Cerebellar nuclear complex (tissue), 1 donor: ENCODE data around the gene C10orf71.

Source experiments
- DNase-seq, 2 experiments: peaks; one replicate each; lab custom pipeline; 2025; lab: John Stamatoyannopoulos, UW

Gene C10orf71, protein sequence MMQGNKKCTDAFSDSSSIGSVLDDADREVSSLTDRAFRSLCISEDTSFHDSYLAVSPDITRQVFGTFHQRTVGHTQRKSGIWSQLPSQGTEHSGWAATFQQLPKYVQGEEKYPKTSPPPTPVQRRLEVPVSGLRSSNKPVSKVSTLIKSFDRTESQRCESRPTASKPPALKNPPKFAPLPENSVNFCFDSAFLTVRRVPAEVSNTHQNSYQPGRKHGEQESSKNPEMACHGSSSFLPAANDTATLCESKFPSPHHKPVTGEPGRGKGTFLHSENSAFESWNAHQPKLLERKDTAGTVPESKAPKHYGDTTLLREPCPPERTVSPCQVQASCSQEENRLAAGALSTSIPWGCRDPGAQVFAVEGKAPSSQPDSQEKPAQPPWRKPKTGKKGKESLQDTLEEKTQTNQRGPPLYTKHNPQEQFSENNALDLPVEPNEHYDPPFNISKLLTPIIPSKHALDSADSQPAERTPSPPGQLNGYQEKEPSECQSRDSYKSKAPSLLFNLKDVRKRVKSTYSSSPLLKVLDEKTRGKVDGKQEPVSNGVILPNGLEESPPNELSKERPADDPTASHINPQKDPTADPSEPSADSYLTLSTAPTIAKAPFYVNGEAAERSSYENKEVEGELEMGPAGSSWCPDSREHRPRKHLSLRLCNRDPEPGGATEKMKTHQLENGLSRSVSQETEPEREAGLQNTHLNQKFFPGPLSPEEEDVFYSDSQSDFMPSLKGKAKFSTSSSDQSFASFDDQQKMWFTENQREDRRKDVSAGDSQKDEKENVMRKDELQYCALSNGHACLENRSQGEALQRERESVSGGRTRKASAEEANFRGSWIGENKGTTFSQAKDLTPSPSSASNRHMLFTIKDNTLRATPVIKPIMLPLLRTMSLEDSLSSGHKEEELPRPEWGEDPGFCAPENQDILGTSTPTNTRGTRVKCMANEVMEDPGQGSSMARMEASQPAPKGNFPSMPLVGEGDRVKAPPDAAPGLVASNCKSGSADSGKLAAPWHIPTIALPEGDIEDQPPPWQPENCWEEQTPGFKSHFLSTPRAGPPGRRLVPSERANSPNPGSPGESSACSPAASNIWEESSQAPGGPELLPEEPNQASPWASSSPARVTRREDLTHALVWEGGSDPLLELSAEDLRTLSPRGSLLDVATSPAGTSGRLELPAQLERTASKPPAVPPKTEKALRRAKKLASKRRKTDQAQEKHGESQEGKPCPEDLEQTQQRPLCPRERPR (N-terminal part only)

DNA sequence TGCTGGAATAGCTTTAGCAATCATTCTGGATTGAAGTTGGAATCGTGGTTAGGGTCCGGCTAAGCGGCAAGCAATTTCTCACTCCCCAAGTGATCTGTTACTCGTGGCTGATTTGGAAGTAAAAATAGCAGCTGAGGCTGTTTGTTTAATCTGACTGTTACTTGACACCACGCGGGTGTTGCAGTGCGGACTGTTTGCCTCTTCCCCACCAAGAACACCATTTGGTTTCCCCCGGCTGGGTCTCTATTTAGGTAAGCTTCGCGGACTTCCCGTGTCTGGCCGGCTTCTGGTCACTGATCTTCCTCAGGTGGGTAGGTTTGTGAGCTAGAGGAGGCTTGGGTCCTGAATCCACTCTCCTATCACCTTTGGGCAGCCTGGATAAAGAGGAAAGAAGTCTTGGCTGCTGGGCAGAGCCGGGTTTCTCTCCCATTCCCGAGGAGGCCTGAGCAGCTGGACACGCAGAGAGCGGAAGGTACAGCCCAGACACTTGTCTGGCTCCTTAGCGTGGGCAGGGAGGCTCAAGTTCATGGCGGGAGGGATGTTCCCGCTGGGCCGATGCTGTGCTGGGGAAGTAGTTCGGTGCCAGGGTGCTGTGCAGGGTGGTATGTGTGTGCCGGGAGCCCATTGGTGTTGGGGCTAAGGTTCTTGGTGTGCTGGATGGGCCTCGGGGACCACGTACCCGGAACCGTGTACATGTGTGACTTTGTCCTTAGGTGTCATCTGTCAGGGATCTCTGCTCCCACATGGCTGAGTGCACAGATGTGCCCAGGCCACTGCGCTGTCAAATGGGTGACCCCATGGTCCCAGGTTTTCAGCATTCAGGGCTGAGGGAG, at the start of gene C10orf71:
TSS of gene C10orf71 (plus strand) at position 188 of the 833 bp plus-strand sequence. CDS start 23,376 bp downstream, outside the sequence.
- no peak for DNase-seq

DNA sequence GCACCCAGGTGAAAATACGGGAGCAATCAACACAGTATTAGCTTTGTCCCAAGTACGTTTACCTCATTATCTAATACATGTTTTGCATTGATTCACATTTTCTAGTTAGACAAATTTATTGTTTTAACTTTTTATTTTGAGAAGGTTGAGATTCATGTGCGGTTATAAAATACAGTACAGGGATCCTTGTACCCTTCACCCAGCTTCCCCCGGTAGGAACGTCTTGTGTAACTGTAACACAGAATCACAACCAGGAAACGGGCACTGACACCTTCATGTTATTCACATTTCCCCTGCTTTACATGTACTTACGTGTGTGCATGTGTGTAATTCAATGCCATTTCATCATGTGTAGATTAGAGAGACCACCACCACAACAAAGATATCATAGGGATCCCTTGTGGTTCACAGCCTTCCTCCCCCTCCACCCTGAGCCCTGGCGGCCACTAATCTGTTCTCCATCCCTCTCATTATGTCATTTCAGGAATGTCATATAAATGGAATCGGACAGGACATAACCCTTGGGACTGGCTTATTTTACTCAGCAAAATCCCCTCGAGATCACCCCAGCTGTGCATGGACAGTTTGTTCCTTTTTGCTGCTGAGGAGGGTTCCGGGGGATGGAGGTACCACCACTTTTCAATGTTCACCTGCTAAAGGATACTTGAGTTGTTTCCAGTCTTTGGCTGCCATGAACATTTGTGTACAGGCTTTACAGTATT, 46.5 kb upstream of the C10orf71 start:
- no peak for DNase-seq

DNA sequence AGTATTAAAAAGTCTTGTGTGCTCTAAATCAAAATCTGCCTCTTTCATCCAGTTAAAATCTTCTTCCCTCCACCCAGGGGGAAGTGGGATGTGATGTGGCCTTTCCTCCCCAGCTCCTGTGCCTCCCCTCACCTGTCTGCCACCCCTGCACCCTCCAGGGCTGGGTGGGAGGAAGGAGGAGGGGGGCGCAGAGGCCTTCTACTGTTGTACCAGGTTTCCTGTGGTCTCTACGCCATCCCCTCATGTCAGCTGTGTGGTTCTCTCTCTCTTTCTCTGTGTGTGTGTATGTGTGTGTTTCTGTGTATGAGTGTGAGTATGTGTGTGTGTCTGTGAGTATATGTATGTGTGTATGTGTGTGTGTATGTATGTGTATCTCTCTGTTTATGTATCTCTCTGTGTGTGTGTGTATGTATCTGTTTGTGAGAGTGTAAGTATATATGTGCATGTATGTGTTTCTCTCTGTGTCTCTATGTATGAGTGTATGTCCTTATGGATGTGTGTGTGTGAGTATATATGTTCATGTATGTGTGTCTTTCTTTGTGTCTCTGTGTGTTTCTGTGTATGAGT, 45.5 kb upstream of the C10orf71 start:
- DNase-seq, result no peak

DNA sequence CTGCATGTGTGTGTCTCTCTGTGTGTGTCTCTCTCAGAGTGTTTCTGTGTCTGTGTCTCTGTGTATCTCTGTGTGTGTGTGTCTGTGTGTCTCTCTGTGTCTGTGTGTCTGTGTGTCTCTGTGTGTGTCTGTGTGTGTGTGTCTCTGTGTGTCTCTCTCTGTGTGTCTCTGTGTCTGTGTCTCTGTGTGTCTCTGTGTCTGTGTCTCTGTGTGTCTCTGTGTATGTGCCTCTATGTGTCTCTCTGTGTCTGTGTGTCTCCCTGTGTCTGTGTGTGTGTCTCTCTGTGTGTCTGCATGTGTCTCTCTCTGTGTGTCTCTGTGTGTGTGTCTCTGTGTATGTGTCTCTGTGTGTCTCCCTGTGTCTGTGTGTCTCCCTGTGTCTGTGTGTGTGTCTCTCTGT, 44.8 kb upstream of the C10orf71 start:
- DNase-seq, result no peak

DNA sequence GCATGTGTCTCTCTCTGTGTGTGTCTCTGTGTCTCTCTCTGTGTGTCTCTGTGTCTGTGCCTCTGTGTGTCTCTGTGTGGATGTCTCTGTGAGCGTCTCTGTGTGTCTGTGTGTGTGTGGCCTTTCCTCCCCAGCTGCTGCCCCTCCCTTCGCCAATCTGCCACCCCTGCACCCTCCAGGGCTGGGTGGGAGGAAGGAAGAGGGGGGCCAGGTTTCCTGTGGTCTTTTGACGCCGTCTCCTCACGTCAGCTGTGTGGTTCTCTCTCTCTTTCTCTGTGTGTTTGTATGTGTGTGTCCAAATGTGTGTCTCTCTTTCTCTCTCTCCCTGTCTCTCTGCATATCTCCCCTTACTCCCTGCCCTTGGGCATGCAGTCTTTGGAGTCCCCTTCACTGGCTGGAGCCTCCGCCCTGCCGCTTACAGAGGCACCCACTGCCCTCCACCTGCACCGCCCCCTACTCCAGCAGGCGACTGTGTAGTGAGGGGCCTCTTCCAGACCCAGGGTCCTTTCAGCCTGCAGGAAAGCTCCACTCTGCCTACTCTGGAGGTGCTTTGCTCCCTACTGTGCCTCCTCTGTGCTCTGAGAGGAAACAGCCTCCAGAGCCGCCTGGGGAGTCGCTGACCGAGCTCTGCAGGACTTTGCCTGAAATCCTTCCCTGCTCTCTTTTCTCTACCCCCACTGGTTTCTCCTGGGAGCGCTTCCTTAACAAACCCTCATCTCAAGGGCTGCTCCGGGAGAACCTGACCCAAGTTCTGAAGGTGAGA, 44.2 kb upstream of the C10orf71 start:
- no peak for DNase-seq

DNA sequence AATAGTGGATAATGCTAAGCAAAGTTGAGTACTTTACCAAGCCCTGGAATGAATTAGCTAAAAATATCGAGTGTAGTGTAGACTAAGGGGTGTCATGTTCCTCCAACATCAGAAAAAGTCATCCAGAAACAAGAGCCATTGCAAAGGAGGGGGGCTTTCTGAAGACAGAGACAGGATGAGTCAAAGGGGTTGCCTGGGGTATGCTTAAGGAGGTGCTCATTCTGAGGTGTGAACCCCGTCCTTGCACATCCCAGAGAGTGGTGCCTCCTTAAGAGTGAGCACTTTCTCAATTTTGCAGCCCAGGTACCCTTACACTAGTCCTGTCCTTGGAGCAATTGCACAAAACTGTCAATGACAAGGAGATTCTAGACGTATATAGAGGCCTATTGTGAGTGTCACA, 43.1 kb upstream of the C10orf71 start:
- DNase-seq, result no peak

DNA sequence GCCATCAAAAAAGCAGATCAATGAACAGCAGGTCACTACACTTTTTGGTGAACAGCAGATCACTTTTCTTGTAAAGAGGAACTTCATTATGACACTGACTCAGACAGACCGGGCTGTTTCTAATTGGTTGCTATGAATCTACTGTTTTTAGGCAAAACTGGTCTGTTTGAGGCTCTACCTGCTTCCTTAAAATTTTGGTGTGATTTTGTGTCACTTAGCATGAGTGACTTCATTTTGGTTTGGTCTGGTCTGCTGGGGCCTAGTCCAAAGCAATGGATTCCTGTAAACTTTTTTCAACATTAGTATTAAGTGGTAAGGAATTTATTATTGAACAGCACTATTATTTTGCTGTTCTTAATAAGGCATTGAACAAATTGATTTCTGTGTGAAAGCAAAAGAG, 41.8 kb upstream of the C10orf71 start:
- no peak for DNase-seq

DNA sequence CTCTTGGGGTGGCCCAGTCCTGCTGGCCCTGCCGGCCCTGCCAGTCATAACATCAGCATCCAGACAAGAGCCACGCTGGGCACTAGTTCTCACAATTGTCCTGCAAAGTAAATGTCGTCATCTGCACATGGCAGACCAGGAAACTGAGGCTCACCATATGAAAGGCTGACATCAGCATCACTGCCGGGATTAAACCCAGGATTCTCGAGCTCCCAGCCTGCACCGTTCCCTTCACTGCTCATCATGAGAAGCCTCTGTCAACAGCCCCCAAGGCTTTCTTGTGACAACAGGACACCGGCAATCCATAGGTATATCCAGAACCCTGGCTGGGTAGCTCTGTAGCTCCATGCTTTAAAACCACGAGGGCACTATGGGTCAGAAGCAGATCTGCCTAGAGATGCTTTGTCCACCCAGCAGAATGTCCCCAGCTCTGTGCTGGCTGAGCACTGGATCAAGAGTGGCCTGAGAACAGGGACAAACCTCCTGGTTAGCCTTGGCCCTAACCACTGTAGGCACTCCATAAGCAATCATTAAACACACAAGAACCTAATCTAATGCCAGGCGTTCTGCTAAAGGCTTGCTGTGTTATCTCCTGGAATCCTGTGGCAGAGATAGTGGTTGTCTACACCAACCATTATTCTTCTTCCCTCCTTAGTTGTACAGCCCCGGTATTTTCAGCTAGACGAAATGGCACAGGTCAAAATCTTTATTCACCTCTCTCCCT, 41.2 kb upstream of the C10orf71 start:
- no peak for DNase-seq

DNA sequence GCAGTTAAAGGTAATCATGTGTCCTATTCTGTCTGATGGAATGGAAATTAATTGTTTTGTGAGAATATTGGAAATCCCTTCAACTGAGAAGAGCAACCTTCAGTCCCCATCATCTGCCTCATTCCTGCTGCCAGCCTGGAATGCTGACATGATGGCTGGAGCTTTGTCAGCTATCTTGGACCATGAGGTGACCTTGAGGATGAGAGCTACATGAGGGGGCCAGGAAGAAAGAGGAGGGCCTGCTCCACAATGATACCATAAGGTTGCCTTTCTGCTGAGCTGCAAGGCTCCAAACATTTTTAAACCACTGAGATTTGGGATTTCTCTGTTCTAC, 40.7 kb upstream of the C10orf71 start:
- no peak for DNase-seq

DNA sequence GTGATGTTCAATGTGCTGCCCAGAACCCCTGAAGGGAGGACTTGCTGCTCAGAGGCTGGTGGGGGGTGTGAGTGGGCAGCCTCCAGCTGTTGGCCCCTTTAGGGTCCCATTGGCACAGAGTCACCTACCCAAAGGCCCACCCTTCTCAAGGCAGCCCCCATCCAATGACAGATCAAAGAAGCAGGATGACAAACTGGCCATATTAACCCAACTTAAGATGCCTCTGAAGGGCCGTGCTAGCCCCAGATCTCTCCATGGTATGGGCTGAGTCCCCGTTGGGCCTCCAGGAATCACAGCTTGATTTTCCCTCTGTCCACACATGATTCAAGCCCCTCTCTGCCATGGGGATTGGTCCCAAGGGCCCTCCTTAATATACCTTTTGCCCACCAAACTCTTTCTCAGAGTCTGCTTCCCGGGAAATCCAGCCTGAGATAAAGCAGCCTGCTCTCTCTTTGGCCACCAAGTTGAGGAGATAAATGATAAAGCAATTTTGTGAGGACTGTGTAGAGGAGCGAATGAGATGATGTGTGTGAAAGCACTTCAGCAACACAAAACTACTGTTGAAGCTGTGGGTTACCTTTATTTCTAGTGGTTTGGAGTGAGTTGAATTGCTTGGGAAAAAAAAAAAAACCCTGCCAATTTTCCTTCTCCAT, 38.2 kb upstream of the C10orf71 start:
- no peak for DNase-seq

DNA sequence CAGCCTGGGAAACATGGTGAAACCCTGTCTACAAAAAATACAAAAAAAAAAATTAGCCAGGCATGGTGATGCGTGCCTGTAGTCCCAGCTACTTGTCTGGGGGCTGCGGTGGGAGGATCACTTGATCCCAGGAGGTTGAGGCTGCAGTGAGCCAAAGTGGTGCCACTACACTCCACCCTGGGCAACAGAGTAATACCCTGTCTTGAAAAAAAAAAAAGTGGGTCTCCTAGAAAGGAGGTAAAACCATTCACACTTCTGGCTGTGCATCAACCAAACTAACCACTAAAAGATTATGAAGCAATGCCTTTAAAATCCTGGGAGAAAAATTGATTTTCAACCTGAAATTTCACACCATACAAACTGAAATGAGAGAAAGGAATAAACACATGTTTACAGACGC, 35.4 kb upstream of the C10orf71 start:
- no peak for DNase-seq

DNA sequence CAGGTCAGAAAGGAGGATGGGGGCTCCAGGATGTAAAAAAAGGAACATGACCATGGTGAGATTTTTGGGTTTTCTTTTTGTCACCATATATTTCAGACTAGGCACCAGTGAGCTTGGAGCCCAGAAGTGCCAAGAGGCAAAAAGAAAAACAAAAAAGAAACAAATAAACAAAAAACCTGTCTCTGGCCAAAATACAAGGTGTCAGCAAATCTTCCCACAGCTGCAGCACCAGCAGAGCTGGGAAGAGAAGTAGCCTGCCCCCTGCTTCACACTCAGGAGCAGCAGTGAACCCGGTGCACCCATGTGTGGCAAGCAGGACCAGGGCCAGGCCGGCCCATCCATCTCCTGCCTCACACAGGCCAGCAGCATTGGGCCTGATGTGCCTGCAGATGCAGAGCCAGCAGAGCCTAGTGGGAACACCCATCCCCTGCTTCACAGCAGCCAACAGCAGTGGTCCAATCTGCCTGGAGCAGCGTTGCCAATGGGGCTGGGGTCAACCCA, 34.7 kb upstream of the C10orf71 start:
- no peak for DNase-seq

DNA sequence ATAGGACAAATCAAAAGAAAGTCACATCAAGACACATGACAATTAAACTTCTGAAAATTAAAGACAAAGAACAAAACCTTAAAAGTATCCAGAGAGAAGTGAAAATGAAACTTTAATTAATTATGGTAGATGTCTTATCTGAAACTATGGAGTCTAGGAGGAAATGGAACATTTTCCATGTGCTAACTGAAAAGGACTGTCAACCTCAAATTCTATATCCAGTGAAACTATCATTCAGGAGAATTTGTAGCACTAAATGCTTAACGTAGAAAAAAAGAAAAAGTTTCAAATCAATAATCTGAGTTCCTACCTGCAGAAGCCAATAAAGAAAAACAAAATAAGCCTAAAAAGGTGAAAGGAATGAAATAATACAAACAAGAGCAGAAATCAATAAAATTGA, 33.1 kb upstream of the C10orf71 start:
- no peak for DNase-seq

DNA sequence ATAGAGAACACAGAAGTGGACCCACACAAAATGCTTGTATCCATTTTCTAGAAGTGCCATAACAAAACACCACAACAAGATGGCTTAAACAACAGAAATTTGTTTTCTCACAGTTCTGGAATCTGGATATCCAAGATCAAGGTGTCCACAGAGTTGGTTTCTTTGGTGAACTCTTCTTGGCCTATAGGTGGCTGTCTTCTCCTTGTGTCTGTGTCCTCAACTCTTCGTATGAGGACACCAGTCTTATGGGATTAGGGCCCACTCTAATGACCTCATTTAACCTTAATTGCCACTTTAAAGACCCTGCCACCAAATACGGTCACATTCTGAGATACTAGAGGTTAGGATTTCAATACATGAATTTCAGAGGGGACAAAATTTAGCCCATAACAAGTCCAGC, 30.8 kb upstream of the C10orf71 start:
- no peak for DNase-seq

DNA sequence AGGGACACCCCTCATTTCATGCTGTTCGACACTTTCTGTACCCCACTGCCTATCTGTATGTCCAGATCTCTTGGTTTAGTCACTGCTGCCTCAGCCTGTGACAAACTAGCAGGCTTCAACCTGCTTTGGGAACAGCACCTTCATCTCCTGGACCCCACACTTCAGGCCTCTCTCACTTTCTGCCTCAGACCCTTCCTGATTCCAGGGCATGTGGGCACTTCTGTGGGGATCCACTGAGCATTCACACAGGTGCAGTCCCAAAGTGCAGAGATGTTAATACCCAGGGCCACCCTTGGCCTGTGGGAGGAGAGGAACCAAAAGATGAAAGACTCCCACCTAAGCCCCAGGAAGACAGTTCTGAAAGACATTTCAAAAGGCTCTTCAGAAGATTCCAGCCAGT, 29.4 kb upstream of the C10orf71 start:
- DNase-seq, result no peak

DNA sequence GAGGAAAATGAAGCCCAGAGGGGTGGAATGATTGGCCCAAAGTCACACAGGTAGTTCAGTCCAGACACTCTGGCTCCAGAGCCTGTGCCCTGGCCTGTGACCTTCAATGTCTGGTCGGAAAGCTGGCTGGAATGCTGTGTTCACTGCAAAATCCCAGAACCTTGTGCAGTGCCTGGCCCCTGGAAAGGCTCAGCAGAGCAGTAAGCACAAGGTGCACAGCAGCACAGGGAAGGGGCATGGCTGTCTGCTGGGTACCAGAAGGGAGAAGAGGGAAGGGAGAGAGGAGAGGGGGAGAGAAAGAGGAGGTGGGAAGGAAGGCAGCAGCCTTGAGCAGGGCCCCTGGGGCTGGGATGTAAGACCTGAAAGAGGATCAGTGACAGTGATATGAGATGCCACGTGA, 28.4 kb upstream of the C10orf71 start:
- DNase-seq, result no peak

DNA sequence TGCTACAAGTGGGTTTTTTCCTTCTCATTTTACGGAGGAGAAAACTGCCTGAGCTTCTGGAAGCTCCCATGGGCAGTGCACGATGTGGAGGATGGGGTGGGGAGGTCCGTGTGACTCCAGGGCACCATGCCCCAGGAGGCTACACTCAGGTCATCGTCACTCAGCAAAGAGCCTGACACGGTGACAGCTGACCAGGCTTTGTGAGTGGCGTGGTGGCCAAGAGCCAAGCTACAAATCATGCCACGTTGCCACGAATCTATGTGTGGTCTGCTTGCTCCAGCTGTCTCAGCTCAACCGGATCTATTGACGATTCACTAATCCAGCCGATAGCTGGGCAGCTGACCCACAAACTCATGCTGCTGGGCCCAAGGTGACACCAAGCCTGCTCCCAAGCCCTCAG, 27.6 kb upstream of the C10orf71 start:
- no peak for DNase-seq
